ENCODE data around the gene ZFP30. TPM values are rescaled to one million over a fixed set of nuclear protein-coding genes. Genes with fewer than 3 reads are reported as not detected.

Gene ZFP30
- total and polyA plus RNA-seq, 2 of the 13 experiments (the other 11 are each of a cell fraction or from before 2014, with no cell fraction given) = 3.4 to 19.2 TPM

- TF ChIP-seq DMTF1 (CRISPR knock-in tag; IDR thresholded peaks at IDR 0.05) = no peak
- TF ChIP-seq RERE (CRISPR knock-in tag; IDR thresholded peaks at IDR 0.05; ENCODE audit: low read depth) = no peak
- no peak for TF ChIP-seq RAD51 (IDR thresholded peaks at IDR 0.05; ENCODE audit: borderline replicate concordance)
- TF ChIP-seq FOXA3 (CRISPR knock-in tag; IDR thresholded peaks at IDR 0.05) = no peak
- 0 out of 2 replicates have a peak, but pooled peaks have one; percentile 28 for TF ChIP-seq SP2 (CRISPR knock-in tag; IDR thresholded peaks at IDR 0.05)
- no peak for TF ChIP-seq TAF15 (IDR thresholded peaks at IDR 0.05; ENCODE audit: low read depth, low read length, poor library complexity, severe bottlenecking)
- TF ChIP-seq FOXP1 (IDR thresholded peaks at IDR 0.05) = no peak
- TF ChIP-seq FOXP1 (CRISPR knock-in tag; IDR thresholded peaks at IDR 0.05) = no peak
- TF ChIP-seq WIZ (CRISPR knock-in tag; IDR thresholded peaks at IDR 0.05) = 0 out of 2 replicates have a peak, but pooled peaks have one; percentile 49
- TF ChIP-seq ZNF770 (CRISPR knock-in tag; IDR thresholded peaks at IDR 0.05) = no peak; the same call in 1 of the 2 replicates
- no peak for TF ChIP-seq HNRNPLL (IDR thresholded peaks at IDR 0.05; ENCODE audit: low read depth, low read length, poor library complexity, severe bottlenecking)
- TF ChIP-seq REL (CRISPR knock-in tag; conservative IDR thresholded peaks at IDR 0.05) = peak; percentile 79
- no peak; the same call in 1 of the 2 replicates for TF ChIP-seq NFYC (CRISPR knock-in tag; IDR thresholded peaks at IDR 0.05)
- TF ChIP-seq ZMAT5 (CRISPR knock-in tag; IDR thresholded peaks at IDR 0.05; ENCODE audit: borderline replicate concordance, low read depth) = no peak
- TF ChIP-seq ZNF317 (CRISPR knock-in tag; IDR thresholded peaks at IDR 0.05) = peak; percentile 12; the same call in 1 of the 2 replicates
- peak; percentile 96; the same call in 1 of the 2 replicates for TF ChIP-seq ZNF414 (CRISPR knock-in tag; IDR thresholded peaks at IDR 0.05)
- no peak; the same call in 1 of the 2 replicates for TF ChIP-seq SKIL (CRISPR knock-in tag; IDR thresholded peaks at IDR 0.05; ENCODE audit: borderline replicate concordance)
Observed at GRCh38 chr19:37655301-37655688, at the start of gene ZFP30 (continued).
